Tibial artery (tissue), 4 donors: ENCODE results near the gene INPP5D.
"Not testable (repeated sequence)": the region's sequence is repeated elsewhere in the genome, so short reads cannot be mapped to it uniquely, and the experiment has no call there.

Experiments used
- DNase-seq, 2 donors: peaks; one replicate each; pipeline ENCODE4 v3.0.0-alpha.2; 2019
- H3K27ac ChIP-seq, 2 donors: fragments of 200-600 bp; sonication (generic) in 1 of 2; 1 replicate in 1 of 2; 2 replicates in 1 of 2; pipeline ENCODE4 v1.5.1; 2018 to 2019; ENCODE audit warnings: mild to moderate bottlenecking in 1 of 2
- H3K27me3 ChIP-seq, 2 donors: fragments of 200-600 bp; sonication (generic) in 1 of 2; one replicate each; pipeline versions ENCODE4 v1.5.1 to v1.6.0; 2016 to 2019
- H3K36me3 ChIP-seq, 3 donors: fragments of 200-600 bp; sonication (generic) in 2 of 3; one replicate each; pipeline ENCODE4 v1.5.1; 2016 to 2019; ENCODE audit warnings: mild to moderate bottlenecking in 2 of 3
- H3K4me1 ChIP-seq, 4 donors: fragments of 200-600 bp; sonication (generic) in 2 of 4; 1 replicate in 3 of 4; 2 replicates in 1 of 4; pipeline ENCODE4 v1.5.1; 2016 to 2019
- H3K4me3 ChIP-seq, 2 donors: fragments of 200-600 bp; sonication (generic) in 1 of 2; 1 replicate in 1 of 2; 2 replicates in 1 of 2; pipeline ENCODE4 v1.5.1; 2018 to 2019; ENCODE audit warnings: mild to moderate bottlenecking in 2 of 2
- H3K9me3 ChIP-seq, 3 donors: fragments of 200-600 bp; sonication (generic) in 1 of 3; one replicate each; pipeline ENCODE4 v1.5.1; 2016 to 2019
- intact Hi-C: fragments of 100-400 bp; cut with DNase I; formaldehyde crosslinking; loops from one replicate; pipeline ENCODE4 v1.15.0; 2023; ENCODE audit warnings: low total_unique reads
- TF ChIP-seq, protein P1 (sequence below), 2 experiments: fragments of 200-600 bp in 1 of 2; fragments of 450-650 bp in 1 of 2; IDR thresholded peaks; one replicate each; pipeline ENCODE4 v1.5.1; 2017 to 2019; ENCODE audit warnings: antibody characterized with exemption in 2 of 2, mild to moderate bottlenecking in 1 of 2, moderate library complexity in 1 of 2

The INPP5D gene

GRCh38 chr2:233047206-233047605 lies 12.9 kb upstream of the INPP5D start:
- no peaks in the 10 kb centered on the region for H3K9me3 ChIP-seq
- no peak overlapping the region for H3K27ac ChIP-seq
- peaks cover 0 to 7% (median 2%) of the 10 kb centered on the region in 4 donors for H3K4me1 ChIP-seq
- no peak overlapping the region for H3K4me3 ChIP-seq
- intact Hi-C loops = no loop called here
- H3K27me3 ChIP-seq = no peaks in the 10 kb centered on the region
- H3K36me3 ChIP-seq = no peaks in the 10 kb centered on the region
- no peak for DNase-seq
- TF ChIP-seq, protein P1, sequence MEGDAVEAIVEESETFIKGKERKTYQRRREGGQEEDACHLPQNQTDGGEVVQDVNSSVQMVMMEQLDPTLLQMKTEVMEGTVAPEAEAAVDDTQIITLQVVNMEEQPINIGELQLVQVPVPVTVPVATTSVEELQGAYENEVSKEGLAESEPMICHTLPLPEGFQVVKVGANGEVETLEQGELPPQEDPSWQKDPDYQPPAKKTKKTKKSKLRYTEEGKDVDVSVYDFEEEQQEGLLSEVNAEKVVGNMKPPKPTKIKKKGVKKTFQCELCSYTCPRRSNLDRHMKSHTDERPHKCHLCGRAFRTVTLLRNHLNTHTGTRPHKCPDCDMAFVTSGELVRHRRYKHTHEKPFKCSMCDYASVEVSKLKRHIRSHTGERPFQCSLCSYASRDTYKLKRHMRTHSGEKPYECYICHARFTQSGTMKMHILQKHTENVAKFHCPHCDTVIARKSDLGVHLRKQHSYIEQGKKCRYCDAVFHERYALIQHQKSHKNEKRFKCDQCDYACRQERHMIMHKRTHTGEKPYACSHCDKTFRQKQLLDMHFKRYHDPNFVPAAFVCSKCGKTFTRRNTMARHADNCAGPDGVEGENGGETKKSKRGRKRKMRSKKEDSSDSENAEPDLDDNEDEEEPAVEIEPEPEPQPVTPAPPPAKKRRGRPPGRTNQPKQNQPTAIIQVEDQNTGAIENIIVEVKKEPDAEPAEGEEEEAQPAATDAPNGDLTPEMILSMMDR (IDR thresholded peaks at IDR 0.05) = no peak

GRCh38 chr2:233047667-233048066 lies 12.5 kb upstream of the INPP5D start:
- intact Hi-C loops = no loop called here
- Histone ChIP-seq H3K4me1 (peaks cover 0 to 7% (median 2%) of the 10 kb centered on the region in 4 donors), H3K27ac (no peak overlapping the region)

DNA sequence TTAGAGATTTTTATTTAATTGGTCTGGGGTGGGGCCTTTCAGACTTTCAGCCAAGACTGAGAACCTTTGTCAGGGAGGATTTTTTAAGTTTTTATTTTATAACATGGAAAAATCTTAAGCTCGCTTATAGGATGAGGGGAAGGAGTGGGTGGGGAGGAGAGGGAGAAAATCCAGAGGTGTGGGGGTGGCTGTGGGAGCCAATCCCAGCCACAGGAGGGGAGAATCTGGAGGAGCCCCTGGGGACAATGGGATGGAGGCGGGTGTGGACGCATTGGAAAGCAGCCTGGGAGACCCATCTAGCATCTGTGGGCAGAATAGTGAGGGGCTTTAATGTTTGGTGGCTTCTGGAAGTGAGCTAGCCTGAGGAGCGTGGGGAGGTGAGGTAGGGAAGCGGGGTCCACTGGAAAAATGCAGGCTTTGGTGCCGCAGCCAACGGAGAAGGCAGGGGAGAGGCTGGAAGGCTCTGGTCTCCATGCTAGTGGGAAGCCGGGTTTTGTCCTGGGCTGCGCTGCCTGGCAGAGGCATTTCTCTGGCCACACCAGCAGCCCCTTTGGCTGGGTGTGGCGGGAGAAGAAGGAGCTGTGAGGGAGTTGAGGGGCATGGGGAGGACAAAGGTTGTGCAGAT lies 11.5 kb upstream of the INPP5D start:
- no peaks in the 10 kb centered on the region for H3K27me3 ChIP-seq
- DNase-seq = peak in 1 of 2 donors; percentile 33
- H3K36me3 ChIP-seq = no peaks in the 10 kb centered on the region
- no peak overlapping the region for H3K4me3 ChIP-seq
- H3K4me1 ChIP-seq = peaks cover 0 to 7% (median 2%) of the 10 kb centered on the region in 4 donors
- intact Hi-C loops = no loop called here
- no peaks in the 10 kb centered on the region for H3K9me3 ChIP-seq
- H3K27ac ChIP-seq = no peak overlapping the region
- TF ChIP-seq, protein P1 (IDR thresholded peaks at IDR 0.05) = no peak

More at GRCh38 chr2:233047667-233048066, 12.5 kb upstream of the INPP5D start:
- Histone ChIP-seq H3K9me3 (no peaks in the 10 kb centered on the region), H3K27me3 (no peaks in the 10 kb centered on the region), H3K36me3 (no peaks in the 10 kb centered on the region), H3K4me3 (no peak overlapping the region)
- TF ChIP-seq, protein P1 (IDR thresholded peaks at IDR 0.05) = no peak
- DNase-seq = peak in 1 of 2 donors; percentile 29

DNA sequence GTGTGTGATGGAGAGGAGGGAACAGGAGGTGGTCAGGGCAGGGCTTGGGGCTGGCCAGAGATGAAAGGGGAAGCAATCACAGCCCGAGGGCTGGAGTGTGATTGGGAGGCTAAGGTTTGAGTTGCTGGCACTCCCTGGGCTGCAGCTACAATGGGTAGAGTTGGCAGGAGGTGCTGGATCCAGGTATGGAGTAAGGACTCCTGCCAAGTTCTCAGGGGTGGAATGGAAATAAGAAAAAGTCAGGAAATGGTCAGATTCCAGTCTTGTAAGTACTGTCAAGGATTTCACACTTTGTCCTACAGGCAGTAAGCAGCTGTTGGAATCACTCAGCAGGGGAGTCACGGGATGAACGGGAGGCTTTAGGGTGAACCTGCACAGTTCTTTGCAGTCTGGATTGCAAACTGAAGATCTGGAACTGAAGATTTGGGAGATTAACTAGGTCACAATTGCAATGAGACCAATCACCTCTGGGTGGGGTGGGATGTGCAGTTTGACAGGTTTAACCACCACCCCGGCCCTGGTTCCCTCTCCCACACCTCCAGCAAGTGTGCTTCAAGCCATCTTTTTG lies 10.9 kb upstream of the INPP5D start:
- Histone ChIP-seq H3K27me3 (no peaks in the 10 kb centered on the region), H3K4me3 (no peak overlapping the region), H3K27ac (no peak overlapping the region), H3K36me3 (no peaks in the 10 kb centered on the region), H3K9me3 (no peaks in the 10 kb centered on the region), H3K4me1 (peaks cover 0 to 12% (median 5%) of the 10 kb centered on the region in 4 donors)
- peak in 1 of 2 donors; percentile 44 for DNase-seq
- intact Hi-C loops = no loop called here
- TF ChIP-seq, protein P1 (IDR thresholded peaks at IDR 0.05) = no peak

GRCh38 chr2:233051241-233052149 lies 8.6 kb upstream of the INPP5D start:
- Histone ChIP-seq H3K36me3 (no peaks in the 10 kb centered on the region), H3K9me3 (no peaks in the 10 kb centered on the region), H3K4me1 (peaks cover 0 to 16% (median 7%) of the 10 kb centered on the region in 4 donors), H3K27ac (no peak overlapping the region), H3K4me3 (no peak overlapping the region), H3K27me3 (no peaks in the 10 kb centered on the region)
- intact Hi-C loops = loop anchor here (5.0 kb wide), 1 partner anchor 199 kb away; no protein-coding TSS in a partner anchor
- DNase-seq = peak; percentile 63 to 81
- TF ChIP-seq, protein P1 (IDR thresholded peaks at IDR 0.05) = no peak

DNA sequence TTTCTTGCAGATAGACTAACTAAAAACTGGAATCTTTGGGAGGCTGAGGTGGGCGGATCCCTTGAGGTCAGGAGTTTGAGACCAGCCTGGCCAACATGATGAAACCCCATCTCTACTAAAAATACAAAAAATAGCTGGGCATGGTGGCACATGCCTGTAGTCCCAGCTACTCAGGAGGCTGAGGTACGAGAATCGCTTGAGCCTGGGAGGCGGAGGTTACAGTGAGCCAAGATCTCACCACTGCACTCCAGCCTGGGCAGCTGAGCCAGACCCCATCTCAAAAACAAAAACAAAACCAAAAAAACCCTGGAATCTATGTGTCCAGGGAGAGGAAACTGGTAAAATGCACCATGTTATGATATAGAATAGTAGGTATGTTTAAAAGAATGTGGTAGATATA lies 7.6 kb upstream of the INPP5D start:
- H3K27ac ChIP-seq, H3K27me3 ChIP-seq, H3K9me3 ChIP-seq, H3K4me3 ChIP-seq, H3K36me3 ChIP-seq: not testable (repeated sequence)
- intact Hi-C loops = loop anchor here (5.0 kb wide), 1 partner anchor 200 kb away; no protein-coding TSS in a partner anchor
- peak in 1 of 2 donors; percentile 5 for DNase-seq
- peaks cover 0 to 16% (median 7%) of the 10 kb centered on the region in 4 donors for H3K4me1 ChIP-seq
